GM18858 (cell line): ENCODE measurements around the gene WDR41.

ENCODE experiments used
- ATAC-seq: cut with Tn5 transposase; IDR thresholded peaks from one replicate; pipeline ENCODE4 v1.9.1; 2021; ENCODE audit not compliant: unreplicated experiment

WDR41 gene

DNA sequence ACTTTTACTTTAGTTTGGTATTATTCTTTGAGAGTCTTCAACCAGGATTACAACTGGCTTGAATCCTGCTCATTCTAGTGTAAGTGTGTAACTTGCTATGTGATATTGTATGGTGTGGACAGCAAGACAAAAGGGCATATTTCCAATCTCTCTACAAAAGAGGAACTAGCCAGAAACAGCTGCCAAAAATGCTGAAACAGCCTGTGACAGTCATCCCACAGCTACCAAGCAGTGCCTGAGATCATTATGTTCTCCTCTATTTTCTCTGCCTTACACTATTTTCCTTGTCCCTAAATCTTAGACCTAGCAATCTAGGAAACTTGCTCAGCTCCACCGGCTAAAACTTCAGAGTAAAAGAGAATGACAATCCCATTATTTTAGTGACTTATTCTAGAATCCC is 42.8 kb downstream of the WDR41 start:
- no peak for ATAC-seq

DNA sequence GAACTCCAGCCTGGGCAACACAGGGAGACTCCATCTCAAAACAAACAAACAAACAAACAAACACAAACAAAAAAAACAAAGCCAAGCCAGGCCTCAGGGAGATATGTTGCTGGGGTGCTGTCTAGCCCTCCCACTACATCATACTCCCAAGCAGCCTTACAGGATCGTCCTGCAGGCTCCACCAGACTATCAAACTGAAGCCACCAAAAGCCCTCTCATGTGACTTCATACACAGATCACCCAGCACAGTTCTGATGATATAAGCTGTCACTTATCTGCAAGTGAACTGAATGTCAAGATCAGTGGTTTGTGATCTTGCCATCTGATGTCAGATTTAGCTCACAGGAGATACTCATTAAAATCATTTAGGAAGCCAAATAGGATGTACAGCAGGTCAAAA is 43.3 kb downstream of the WDR41 start:
- ATAC-seq, result no peak

DNA sequence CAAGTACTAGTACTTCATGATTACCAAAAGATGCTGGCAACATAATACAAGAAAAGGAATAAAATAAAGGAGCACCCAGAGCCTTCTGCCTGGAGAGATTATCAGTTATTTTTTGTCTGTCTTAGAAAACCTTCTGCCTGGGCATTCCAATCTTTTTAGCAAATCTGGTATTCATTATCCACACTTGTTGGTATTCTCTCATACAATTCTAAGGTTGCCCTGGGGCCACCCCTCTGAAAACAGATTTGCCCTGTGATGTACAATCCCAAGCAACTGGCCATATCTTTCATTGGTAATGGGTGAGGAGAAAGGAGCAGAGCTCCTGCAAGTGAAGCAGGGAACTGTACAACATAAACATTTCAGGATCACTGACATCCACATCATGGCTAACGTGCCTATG is 47.8 kb downstream of the WDR41 start:
- ATAC-seq, result no peak

DNA sequence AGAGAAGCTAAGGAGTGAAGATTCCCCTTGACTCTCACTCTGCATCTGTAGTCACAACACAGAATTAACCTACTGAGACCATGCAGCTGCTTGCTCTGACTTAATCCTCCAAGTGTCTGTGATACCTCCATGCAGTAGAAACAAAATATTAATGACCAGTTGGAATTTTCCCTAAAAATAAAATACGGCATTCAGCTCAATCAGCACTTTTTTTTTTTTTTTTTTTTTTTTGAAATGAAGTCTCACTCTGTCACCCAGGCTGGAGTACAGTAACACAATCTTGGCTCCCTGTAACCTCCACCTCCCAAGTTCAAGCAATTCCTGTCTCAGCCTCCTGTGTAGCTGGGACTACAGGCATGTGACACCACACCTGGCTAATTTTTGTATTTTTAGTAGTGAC is 48.4 kb downstream of the WDR41 start:
- no peak for ATAC-seq

DNA sequence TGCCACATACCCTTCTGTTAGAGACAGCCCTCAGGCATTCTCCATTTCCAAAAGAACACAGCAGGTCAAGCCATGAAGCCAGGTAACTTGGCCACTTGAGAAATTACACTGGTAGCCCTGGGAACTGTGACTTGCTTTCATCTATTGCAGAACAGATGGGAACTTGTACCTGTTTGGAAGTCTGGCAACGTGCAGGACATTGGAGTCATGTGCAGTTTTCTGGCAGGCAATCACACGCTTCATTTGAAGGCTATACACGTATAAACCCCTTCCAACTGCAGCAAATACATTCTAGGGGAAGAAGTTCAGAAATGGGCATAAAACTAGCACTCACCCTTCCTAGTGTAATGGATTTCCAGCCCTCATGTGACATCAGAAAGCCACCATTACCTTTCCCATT is 54.0 kb downstream of the WDR41 start:
- no peak for ATAC-seq

DNA sequence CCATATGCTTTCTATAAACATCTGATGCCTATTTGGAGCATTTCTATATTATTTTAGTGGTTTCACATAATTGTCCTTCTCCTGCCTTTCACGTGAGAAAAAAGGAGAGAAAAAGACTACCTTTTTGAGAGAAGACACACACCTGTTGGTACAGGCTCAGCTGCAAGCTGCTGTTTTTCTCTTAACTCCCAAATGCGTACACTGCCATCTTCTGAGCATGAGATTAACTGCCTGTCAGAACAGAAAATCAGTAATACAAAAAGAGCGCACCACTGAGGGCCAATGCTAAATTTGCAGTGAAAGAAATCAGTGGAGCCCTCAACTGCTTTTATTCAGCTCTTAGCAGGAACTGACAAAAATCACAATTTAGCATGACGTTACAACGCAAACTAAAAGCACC is 54.9 kb downstream of the WDR41 start:
- no peak for ATAC-seq

DNA sequence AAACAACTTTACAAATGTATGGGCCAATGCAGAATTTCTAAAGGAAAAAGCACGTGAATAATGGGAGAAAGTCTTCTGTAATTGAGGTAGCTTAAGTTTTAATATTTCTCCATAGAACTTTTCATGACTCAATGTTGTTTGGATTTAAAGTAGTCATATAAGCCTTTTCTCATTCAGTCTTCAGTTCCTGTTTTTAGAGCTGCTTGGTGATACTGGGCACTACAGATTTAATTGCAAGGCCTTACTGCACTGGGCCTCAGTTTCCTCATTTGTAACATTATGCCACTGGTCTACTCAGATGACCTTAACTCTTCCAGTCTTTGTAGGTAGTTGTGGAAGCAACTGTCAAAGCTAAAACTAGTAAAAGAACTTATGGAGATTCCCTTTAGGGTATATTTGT is 60.4 kb downstream of the WDR41 start:
- no peak for ATAC-seq

DNA sequence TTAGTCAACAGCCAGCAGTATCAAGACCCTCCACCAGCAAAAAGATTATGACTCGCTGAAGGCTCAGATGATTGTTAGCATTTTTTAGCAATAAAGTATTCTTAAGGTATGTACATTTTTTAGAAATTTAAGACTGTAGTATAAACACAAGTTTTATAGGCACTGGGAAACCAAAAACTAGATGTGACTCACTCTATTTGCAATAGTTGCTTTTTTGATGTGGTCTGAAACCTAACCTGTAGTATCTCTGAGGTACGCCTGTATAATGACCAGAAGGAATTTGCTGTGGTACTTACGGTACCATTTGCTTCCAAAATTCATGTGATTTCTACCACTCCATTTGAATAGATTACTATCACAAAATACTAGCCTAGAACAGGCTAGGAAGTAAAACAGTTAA is 60.8 kb downstream of the WDR41 start:
- ATAC-seq, result no peak

DNA sequence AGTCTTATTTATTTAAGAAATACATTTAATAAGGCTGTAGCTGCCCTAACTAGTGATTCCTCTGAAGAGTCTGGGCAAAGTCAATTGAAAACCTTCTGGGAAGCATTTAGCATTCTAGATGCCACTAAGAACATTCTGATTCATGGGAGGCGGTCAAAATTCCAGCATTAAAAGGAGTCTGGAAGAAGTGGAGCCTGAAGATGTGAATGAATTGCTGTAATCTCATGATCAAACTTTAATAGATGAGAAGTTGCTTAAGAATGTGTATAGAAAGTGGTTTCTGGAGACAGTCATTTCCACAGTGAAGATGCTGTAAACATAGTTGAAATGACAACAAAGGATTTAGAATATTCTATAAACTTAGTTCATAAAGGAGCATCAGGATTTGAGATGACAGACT is 61.4 kb downstream of the WDR41 start:
- no peak for ATAC-seq

DNA sequence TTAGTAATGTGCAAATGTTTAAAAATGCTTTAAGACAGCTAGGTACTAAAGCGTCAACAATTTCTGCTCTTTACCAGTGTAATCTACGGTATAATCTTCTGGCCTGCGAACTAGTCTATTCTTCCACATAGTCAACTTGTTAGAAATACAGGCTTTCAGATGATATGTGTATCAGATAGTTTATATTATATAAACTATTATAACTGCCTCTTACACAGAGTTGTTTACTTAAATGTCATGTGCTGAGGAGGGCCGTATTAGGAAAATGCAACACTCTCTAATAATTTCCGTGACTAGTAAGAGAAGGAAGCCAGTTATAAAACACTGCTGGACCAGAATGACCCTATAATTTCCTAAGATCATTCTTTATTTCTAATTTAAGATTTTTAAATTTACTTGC is 63.6 kb downstream of the WDR41 start:
- ATAC-seq, result no peak

DNA sequence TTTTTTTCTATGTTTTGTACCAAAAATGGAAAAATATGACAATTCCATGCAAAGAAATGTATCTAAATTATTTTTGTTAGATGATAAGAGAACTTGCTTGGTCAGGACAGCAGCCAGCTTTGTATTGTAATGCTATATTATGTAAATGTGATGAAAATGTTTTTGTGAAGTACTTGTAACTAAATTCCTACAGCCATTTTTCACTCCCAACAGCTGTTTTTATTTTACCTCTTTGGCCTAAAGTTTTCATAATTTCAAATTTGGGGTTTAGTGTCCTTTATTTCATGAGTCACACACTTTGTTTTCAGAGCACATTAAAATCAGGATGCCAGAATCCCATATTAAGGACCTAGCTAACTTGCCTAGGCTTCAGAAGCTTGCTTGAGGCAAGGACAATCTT is 64.1 kb downstream of the WDR41 start:
- ATAC-seq, result no peak

DNA sequence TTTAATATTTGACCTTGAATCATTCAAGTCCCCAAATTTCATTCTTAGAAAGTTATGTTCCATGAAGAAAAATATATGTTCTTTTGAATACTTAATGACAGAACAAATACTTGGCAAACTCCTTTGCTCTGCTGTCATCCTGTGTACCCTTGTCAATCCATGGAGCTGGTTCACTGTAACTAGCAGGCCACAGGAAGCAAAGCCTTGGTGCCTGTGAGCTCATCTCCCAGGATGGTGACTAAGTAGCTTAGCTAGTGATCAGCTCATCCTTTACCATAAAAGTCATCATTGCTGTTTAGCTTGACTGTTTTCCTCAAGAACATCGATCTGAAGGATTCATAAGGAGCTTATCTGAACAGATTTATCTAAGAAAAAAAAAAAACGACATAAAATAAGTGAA is 65.4 kb downstream of the WDR41 start:
- ATAC-seq, result no peak

DNA sequence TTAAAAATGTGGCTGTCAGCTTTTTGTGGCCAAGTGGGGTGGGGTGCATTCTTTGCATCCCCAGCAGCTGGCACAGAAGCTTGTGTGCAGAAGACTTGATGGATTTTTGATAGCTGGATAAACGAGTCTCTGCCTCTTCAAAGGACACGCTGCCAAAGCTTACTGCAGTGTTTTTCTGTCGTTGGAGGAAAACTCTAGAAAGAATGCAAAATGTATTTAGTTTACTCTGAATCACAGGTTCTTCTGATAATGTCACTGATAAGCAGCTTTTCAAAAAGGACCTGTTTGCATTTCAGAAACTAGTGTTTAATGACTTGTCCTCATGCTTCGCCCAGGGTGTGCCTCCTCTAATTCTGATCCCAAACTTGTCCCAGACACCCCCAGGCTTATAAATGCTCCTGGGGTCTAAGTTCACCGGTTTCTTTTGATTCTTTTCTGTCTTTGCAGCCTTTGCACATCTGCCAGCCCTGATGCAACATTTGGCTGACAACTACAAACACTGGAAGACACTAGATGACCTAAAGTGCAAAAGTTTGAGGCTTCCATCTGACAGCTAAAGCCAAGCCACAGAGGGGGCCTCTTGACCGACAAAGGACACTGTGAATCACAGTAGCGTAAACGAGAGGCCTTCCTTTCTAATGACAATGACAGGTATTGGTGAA is 66.0 kb downstream of the WDR41 start:
- no peak for ATAC-seq

DNA sequence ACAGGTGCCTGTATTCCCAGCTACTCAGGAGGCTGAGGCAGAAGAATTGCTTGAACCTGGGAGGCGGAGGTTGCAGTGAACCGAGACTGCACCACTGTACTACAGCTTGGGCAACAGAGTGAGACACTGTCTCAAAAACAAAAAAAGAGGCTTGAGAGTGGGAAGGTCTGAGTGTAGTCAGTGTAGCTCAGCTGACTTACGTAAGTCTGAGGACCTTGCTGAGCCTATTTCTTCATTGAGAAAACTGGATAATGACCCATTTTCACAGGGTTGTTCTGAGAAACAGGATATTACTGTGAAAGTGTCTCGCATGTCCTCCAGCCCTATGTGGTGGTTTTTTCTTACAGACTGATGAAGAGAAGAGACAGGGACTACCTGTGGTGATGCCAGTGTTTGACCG is 66.7 kb downstream of the WDR41 start:
- no peak for ATAC-seq

DNA sequence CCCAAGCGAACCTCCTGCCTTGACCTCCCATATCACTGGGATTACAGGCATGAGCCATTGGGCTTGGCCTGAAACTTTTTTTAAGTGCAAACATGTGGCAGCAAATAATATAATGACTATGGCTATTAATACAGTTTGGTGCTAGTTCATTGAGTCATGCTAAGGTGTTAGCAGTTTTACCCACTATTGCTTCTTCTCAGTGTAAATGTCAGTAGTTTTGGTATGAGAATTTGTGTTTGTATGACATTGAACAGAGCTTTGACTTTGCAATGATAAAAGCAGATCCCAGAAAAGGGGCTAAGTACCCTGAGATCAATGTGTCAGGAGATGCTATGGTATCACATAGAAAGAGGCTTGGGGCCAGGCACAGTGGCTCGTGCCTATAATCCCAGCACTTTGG is 67.2 kb downstream of the WDR41 start:
- no peak for ATAC-seq

DNA sequence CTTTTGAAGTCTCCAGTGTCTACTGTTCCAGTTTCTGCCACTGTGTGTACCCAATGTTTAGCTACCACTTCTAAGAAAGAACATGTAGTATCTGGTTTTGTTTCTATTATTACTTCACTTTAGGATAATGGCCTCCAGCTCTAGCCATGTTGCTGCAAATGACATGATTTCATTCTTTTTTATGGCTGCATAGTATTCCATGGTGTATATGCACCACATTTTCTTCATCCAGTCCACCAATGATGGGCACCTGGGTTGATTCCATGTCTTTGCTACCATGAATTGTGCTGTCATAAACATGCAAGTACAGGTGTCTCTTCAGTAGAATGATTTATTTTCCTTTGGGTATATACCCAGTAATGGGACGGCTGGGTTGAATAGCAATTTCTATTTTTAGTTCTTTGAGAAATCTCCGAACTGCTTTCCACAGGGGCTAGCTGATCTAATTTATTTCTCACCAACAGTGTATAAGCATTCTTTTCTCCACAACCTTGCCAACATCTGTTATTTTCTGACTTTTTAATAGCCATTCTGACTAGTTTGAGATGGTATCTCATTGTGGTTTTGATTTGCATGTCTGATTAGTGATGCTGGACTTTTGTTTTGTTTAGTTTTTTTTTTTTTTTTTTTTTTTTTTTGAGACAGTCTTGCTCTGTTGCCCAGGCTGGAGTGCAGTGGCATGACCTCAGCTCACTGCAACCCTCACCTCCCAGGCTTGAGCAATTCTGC is 68.9 kb downstream of the WDR41 start:
- no peak for ATAC-seq

DNA sequence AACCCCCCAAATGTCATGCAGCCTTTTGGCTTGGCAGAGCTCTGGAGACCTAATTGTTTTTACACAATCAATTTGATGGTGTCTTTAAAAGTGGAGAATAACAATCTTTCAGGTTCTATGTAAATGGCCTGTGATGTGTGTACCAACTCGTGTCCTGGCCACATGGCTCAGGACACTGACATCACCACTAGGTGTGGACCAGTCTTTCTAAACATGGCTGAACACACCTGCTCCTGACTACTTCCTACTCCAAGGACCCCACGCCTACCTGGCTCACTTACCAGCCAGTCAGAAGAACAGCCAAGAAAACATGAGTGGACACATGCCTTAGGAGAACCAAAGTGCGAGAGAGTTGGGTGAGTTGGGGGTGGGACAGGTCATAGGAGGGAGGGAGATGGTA is 71.2 kb downstream of the WDR41 start:
- no peak for ATAC-seq

DNA sequence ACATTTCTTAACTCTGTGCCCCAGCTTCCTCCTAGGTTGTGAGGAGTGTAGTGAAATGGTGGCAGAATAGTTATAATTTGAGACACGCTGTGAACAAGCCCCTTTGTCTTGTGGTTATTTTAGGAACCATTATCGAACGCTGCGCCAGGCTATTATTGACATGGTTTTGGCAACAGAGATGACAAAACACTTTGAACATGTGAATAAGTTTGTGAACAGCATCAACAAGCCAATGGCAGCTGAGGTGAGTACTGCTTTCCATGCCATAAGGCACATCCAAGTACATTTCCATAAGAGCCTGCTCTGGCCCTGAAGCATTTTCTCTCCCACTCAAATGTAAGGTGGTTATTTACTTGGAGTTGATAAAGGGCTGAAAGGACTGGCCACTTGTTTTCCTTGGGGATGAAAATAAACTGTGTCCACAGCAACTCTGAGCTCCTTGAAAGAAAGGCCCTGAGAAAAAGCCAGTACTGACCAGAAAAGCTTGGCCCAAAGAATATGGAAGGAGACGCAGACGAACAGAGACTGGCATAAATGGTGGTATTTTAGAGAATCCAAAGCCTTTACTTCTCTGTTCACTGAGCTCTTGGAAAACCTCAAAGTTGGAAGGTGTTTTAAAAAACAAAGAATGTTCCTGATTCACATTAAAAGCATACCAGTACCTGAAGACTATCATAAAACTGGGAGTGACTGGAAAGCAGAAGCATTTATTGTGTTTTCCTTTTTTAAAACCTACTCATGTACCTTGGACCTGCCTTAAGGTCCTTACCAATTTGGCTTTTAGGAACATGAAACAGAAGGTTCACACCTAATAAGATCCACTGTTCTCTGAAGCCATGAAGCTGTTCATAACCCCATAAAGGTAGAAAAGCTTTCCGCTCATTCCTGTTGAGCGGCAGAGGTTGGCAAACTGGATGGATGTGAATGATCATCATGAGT is 72.2 kb downstream of the WDR41 start:
- ATAC-seq, result no peak

DNA sequence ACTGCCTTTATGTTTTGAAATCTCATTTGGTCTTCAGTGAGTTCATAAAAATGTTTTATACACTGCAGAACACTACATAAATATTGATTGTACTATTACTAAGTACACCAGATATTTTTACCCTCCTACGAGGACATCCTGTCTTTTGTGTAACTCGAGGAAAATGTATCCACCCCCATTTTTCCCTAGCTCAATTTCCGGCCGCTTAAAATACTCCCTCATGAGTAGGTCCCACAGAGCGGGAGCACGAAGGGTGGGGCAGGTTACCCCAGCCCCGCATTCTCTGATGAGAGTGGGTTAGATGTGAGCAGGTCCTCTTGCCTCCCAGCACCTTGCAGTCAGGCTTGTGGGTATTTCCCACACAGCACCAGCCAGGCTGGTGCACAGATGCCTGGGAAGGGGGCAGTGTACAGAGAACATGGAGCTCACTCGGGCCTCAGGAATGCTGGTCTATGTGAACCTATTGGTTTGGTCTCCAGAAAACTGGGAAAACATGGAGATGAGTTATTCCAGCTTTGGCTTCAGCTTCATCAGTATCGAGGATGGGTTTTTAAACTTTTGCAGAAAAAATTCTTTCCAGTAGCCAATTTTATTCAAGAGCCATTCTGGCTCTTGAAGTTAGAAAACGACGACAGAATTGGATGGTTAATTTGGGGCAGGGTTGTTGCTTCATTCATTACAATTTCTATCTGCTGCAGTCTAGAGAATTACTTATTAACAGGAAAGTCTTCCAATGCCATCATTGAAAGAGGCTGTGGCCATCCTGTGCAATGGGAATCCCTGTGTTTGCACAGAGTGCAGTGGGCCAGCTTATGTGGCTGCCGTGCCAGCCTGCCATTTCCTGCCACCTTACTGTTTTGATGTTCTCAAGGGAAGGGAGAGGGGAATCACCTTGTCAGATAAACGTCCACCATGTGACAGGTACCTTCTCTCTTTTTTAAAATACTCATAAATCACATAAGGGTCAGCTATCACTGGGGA is 73.2 kb downstream of the WDR41 start:
- no peak for ATAC-seq

DNA sequence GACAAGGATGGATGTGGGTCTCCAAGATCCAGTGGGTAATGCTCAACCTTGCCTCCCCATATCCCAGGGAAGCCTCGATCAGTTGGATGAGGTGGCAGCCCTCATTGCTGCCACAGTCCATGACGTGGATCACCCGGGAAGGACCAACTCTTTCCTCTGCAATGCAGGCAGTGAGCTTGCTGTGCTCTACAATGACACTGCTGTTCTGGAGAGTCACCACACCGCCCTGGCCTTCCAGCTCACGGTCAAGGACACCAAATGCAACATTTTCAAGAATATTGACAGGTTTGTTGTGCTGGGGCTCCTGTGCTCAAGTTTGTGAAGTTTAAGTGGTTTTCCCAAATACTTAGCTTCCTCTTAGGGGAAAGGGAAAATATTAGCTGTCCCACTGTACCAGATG is 74.0 kb downstream of the WDR41 start:
- no peak for ATAC-seq

DNA sequence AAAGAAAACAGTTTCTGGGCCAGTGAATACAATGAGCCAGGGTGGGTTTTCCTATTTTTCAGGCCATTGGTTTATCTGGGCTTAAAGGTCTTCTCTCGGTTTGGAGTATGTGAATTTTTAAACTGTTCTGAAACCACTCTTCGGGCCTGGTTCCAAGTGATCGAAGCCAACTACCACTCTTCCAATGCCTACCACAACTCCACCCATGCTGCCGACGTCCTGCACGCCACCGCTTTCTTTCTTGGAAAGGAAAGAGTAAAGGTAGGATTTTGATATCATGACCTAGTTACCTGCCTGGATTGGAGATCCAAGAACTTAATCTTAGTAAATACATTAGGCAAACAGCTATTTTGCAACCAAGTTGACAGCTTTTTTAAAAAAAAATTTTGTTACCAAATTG is 79.1 kb downstream of the WDR41 start:
- no peak for ATAC-seq
